ENCODE results near the gene SBF2. TPM values are rescaled to one million over a fixed set of nuclear protein-coding genes. Genes with fewer than 3 reads are reported as not detected.
A peak's percentile ranks its signal among the peaks of the same experiment; 100 is the strongest.
"Not testable (repeated sequence)": the region's sequence is repeated elsewhere in the genome, so short reads cannot be mapped to it uniquely, and the experiment has no call there.

Gene SBF2
- total RNA-seq, 1 donor from 2014 or later, result 16.7 TPM

GRCh38 chr11:9927670-9928069 lies 366.3 kb downstream of the SBF2 start:
- ATAC-seq, result no peak

GRCh38 chr11:9923280-9923679 lies 370.7 kb downstream of the SBF2 start:
- ATAC-seq (no peak), DNase-seq (ENCODE audit: low spot score) (no peak)

More at GRCh38 chr11:9927670-9928069, 366.3 kb downstream of the SBF2 start:
- DNase-seq (ENCODE audit: low spot score), result no peak

GRCh38 chr11:9922806-9923205 lies 371.2 kb downstream of the SBF2 start:
- no peak for ATAC-seq
- no peak for DNase-seq (ENCODE audit: low spot score)

- DNase-seq (ENCODE audit: low spot score), result no peak
- no peak for ATAC-seq
Observed at GRCh38 chr11:9916480-9916879, 377.5 kb downstream of the SBF2 start.

- ATAC-seq (no peak), DNase-seq (ENCODE audit: low spot score) (no peak)
Observed at GRCh38 chr11:9914064-9914463, 380.0 kb downstream of the SBF2 start.

- ATAC-seq (peak; percentile 59), DNase-seq (ENCODE audit: low spot score) (no peak)
Observed at GRCh38 chr11:9905960-9906791, 387.8 kb downstream of the SBF2 start.

- ATAC-seq (no peak), DNase-seq (ENCODE audit: low spot score) (no peak)
Observed at GRCh38 chr11:9905501-9905951, 388.5 kb downstream of the SBF2 start.

- ATAC-seq, result no peak
- no peak for DNase-seq (ENCODE audit: low spot score)
Observed at GRCh38 chr11:9903579-9903978, 390.4 kb downstream of the SBF2 start.

- no peak for DNase-seq (ENCODE audit: low spot score)
Observed at GRCh38 chr11:9901943-9902342, 392.1 kb downstream of the SBF2 start.

GRCh38 chr11:9900253-9900652 lies 393.8 kb downstream of the SBF2 start:
- not testable (repeated sequence) for ATAC-seq; DNase-seq (ENCODE audit: low spot score)

More at GRCh38 chr11:9901943-9902342, 392.1 kb downstream of the SBF2 start:
- no peak for ATAC-seq

GRCh38 chr11:9899676-9900075 lies 394.3 kb downstream of the SBF2 start:
- DNase-seq (ENCODE audit: low spot score), result no peak
- no peak for ATAC-seq

GRCh38 chr11:9896902-9897301 lies 397.1 kb downstream of the SBF2 start:
- DNase-seq (ENCODE audit: low spot score) (no peak), ATAC-seq (no peak)

- no peak for ATAC-seq
- DNase-seq (ENCODE audit: low spot score), result no peak
Observed at GRCh38 chr11:9895006-9895405, 399.0 kb downstream of the SBF2 start.

GRCh38 chr11:9893474-9893873 lies 400.5 kb downstream of the SBF2 start:
- no peak for DNase-seq (ENCODE audit: low spot score)
- no peak for ATAC-seq

- no peak for DNase-seq (ENCODE audit: low spot score)
- no peak for ATAC-seq
Observed at GRCh38 chr11:9888938-9889337, 405.1 kb downstream of the SBF2 start.

GRCh38 chr11:9887472-9887871 lies 406.5 kb downstream of the SBF2 start:
- ATAC-seq (no peak), DNase-seq (ENCODE audit: low spot score) (no peak)

- ATAC-seq (no peak), DNase-seq (ENCODE audit: low spot score) (no peak)
Observed at GRCh38 chr11:9886595-9886994, 407.4 kb downstream of the SBF2 start.

- DNase-seq (ENCODE audit: low spot score) (no peak), ATAC-seq (no peak)
Observed at GRCh38 chr11:9884601-9885000, 409.4 kb downstream of the SBF2 start.

GRCh38 chr11:9880657-9881056 lies 413.4 kb downstream of the SBF2 start:
- ATAC-seq (no peak), DNase-seq (ENCODE audit: low spot score) (no peak)

- no peak for DNase-seq (ENCODE audit: low spot score)
- ATAC-seq, result no peak
Observed at GRCh38 chr11:9878936-9879335, 415.1 kb downstream of the SBF2 start.

- ATAC-seq, result no peak
- no peak for DNase-seq (ENCODE audit: low spot score)
Observed at GRCh38 chr11:9876331-9876730, 417.7 kb downstream of the SBF2 start.

- ATAC-seq (no peak), DNase-seq (ENCODE audit: low spot score) (no peak)
Observed at GRCh38 chr11:9875862-9876261, 418.2 kb downstream of the SBF2 start.

GRCh38 chr11:9875399-9875798 lies 418.6 kb downstream of the SBF2 start:
- DNase-seq (ENCODE audit: low spot score), result no peak
- no peak for ATAC-seq

All from left lobe of liver (tissue), 2 donors.